GM06990 (cell line): Measurements from ENCODE around the gene PGS1.

Experiments
- DNase-seq: peaks from one replicate; pipeline ENCODE4 v3.0.0-alpha.2; 2011; ENCODE audit not compliant: insufficient read length; ENCODE audit errors: extremely low read depth
- H3K27me3 ChIP-seq: replicated peaks from 2 replicates; pipeline ENCODE4 v1.6.0; 2011; ENCODE audit warnings: low read length; ENCODE audit not compliant: control insufficient read depth, insufficient read depth
- H3K36me3 ChIP-seq: 2 replicates; pipeline ENCODE4 v1.5.1; 2011; ENCODE audit warnings: low read length; ENCODE audit not compliant: control insufficient read depth, insufficient read depth
- H3K4me3 ChIP-seq: replicated peaks from 2 replicates; pipeline ENCODE4 v1.5.1; 2011; ENCODE audit warnings: low read depth, mild to moderate bottlenecking, control low read depth, low read length
- CTCF ChIP-seq: IDR thresholded peaks from 2 replicates; pipeline ENCODE4 v1.5.1; 2011; ENCODE audit warnings: low read length, control low read depth, mild to moderate bottlenecking, inconsistent platforms; ENCODE audit not compliant: insufficient read depth, poor library complexity, severe bottlenecking

Gene PGS1

DNA sequence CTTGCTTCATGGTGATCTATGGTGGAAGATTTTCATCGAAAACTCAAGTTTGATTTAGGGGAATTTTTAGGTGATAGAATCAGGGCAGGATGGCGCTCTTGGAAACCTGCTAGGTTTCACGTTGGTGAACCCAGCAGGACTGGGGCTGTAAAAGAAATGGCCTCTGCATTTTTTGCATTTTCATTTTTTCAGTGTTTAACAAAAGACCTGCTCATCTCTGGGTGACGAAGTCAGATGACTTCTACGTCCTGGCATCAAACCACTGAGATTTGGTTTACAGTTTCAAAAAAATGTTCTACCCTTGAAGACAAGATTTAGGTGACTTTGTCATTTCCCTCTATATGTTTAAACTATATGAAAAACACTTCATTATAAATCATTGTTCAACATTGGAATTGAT, 1.9 kb downstream of the PGS1 start:
- no peak overlapping the region for H3K4me3 ChIP-seq
- DNase-seq: no peak
- no peak for TF ChIP-seq CTCF
- H3K36me3 ChIP-seq: no peaks in the 10 kb centered on the region
- no peaks in the 10 kb centered on the region for H3K27me3 ChIP-seq

DNA sequence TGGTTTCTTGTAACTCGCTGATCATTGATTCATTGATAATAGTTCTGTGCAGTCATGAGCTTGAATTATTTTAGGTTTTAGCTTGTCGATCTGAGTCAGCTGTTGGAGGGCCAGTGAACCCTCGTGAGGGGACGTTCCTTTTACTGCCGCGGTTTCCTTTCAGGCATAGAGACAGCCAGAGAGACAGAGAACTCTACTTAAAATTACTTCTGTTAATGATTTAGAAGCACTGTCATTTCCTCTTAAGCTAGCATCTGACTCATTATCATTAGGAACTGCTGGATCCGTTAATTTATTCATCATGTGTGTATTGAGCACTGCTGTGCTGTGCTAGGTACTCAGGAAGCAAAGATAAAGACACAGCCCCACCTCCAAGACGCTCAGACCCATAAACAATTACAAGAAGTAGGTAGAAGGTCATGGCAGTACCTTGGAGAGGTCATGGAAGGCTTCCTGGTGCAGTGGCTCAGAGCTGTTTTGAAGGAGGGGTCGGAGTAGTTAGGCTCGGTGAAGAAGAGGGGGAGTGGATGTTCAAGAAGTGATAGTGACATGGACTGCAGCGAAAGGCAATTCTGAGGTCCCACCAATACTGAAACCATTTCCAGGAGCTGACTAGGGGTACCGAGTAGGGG, 3.3 kb downstream of the PGS1 start:
- no peak for TF ChIP-seq CTCF
- Histone ChIP-seq H3K27me3 (no peaks in the 10 kb centered on the region), H3K4me3 (peak overlapping the region; percentile 31), H3K36me3 (no peaks in the 10 kb centered on the region)
- DNase-seq: no peak

DNA sequence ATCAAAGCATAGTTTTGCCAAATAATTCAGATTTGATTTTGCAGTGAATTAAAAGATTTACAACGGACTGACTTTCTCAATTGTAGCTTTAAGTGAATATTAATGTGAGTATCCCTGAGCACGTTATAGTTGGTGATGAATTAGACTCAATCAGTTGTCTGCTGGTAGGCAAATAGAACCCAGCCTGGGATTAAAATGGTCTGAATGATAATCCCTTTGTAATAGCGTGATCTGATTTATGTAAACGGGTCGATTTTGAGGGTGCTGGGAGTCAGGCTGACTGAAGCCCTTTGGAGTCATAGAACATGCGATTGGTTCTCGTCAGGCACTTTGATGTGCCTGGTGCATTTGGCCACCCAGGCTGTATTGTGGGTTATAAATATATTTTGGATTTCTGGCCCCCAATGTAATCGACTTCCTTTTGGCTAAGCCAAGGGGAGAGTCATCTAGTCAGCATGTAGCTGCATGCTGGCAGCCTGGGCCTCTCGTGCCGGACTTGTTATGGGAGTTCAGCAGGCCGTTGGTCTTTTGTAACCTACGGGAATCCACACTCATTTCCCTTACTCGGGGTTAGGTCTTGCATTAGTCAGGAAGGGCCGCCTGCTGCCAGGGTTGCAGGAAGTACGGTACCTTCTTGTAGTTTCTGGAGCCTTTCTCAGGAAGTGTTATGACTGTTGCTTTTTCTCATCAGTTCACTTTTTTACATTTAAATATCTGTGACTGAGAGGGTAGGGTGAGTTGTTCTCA, 5.4 kb downstream of the PGS1 start:
- TF ChIP-seq CTCF: no peak
- Histone ChIP-seq H3K27me3 (no peaks in the 10 kb centered on the region), H3K4me3 (no peak overlapping the region), H3K36me3 (no peaks in the 10 kb centered on the region)
- peak; percentile 48 for DNase-seq

DNA sequence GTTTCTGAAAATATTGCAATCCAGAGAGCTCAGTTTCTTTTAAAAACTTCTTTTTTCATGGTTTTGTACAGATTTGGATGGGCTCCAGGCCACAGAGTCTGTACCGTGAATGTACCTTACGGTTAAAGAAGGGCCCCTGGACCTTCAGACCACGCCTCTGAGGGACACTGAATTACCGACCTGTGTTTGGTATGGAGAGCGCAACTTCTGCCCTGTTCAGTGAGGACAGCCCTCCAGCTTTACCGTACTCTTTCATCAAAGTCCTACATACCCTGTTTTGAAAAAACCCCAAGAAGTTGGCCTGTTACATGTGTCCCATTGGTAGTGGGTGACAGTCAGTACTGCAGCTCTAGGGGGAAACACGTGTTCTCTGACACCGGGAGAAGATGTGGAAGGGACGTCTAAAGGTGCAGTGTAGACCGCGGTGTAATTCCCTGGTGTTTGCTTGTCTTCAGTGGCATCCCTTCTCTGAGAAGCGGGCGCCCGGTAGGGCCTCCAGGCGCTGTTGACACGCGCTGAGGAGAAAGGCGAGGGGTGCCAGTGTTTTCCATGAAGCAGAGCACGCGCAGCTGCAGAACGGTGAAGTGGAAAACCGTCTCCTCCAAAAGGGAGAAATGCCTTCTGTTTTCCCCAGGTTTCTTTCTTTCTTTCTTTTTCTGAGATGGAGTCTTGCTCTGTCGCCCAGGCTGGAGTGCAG, 6.2 kb downstream of the PGS1 start:
- TF ChIP-seq CTCF: no peak
- no peak for DNase-seq
- no peaks in the 10 kb centered on the region for H3K36me3 ChIP-seq
- H3K4me3 ChIP-seq: no peak overlapping the region; the same call in 1 of the 2 replicates
- no peaks in the 10 kb centered on the region for H3K27me3 ChIP-seq

GRCh38 chr17:78387977-78388941, 9.8 kb downstream of the PGS1 start:
- no peak for TF ChIP-seq CTCF
- H3K27me3 ChIP-seq: no peaks in the 10 kb centered on the region
- no peak overlapping the region for H3K4me3 ChIP-seq
- H3K36me3 ChIP-seq: peaks cover 3% of the 10 kb centered on the region
- peak; percentile 47 for DNase-seq
